ENCODE results near the gene SLC1A3.

SLC1A3 gene

GRCh38 chr5:36685631-36686288, 79.4 kb downstream of the SLC1A3 start:
- no peak for DNase-seq (ENCODE audit: low read depth in 2 of 2)

GRCh38 chr5:36686881-36687280, 80.5 kb downstream of the SLC1A3 start:
- DNase-seq (ENCODE audit: low read depth in 2 of 2): no peak

- no peak for DNase-seq (ENCODE audit: low read depth in 2 of 2)
Observed at GRCh38 chr5:36688722-36689121, 82.3 kb downstream of the SLC1A3 start.

- no peak for DNase-seq (ENCODE audit: low read depth in 2 of 2)
Observed at GRCh38 chr5:36689225-36689624, 82.8 kb downstream of the SLC1A3 start.

- peak; percentile 50 to 51 for DNase-seq (ENCODE audit: low read depth in 2 of 2)
Observed at GRCh38 chr5:36690041-36690961, 83.9 kb downstream of the SLC1A3 start.

GRCh38 chr5:36691226-36691625, 84.8 kb downstream of the SLC1A3 start:
- DNase-seq (ENCODE audit: low read depth in 2 of 2): no peak

GRCh38 chr5:36691696-36692371, 85.4 kb downstream of the SLC1A3 start:
- DNase-seq (ENCODE audit: low read depth in 2 of 2): no peak

- peak; percentile 28 to 34 for DNase-seq (ENCODE audit: low read depth in 2 of 2)
Observed at GRCh38 chr5:36692791-36693763, 86.7 kb downstream of the SLC1A3 start.

GRCh38 chr5:36694351-36694750, 87.9 kb downstream of the SLC1A3 start:
- DNase-seq (ENCODE audit: low read depth in 2 of 2): no peak

- DNase-seq (ENCODE audit: low read depth in 2 of 2): no peak
Observed at GRCh38 chr5:36696059-36696673, 89.8 kb downstream of the SLC1A3 start.

GRCh38 chr5:36698031-36698430, 91.6 kb downstream of the SLC1A3 start:
- no peak for DNase-seq (ENCODE audit: low read depth in 2 of 2)

- no peak for DNase-seq (ENCODE audit: low read depth in 2 of 2)
Observed at GRCh38 chr5:36701085-36701698, 94.8 kb downstream of the SLC1A3 start.

- DNase-seq (ENCODE audit: low read depth in 2 of 2): no peak
Observed at GRCh38 chr5:36703245-36703860, 96.9 kb downstream of the SLC1A3 start.

GRCh38 chr5:36704131-36704530, 97.7 kb downstream of the SLC1A3 start:
- DNase-seq (ENCODE audit: low read depth in 2 of 2): no peak

- no peak for DNase-seq (ENCODE audit: low read depth in 2 of 2)
Observed at GRCh38 chr5:36705055-36705454, 98.6 kb downstream of the SLC1A3 start.

- no peak for DNase-seq (ENCODE audit: low read depth in 2 of 2)
Observed at GRCh38 chr5:36706662-36707061, 100.3 kb downstream of the SLC1A3 start.

- DNase-seq (ENCODE audit: low read depth in 2 of 2): no peak
Observed at GRCh38 chr5:36708996-36709395, 102.6 kb downstream of the SLC1A3 start.

GRCh38 chr5:36710039-36710438, 103.6 kb downstream of the SLC1A3 start:
- DNase-seq (ENCODE audit: low read depth in 2 of 2): no peak

GRCh38 chr5:36712706-36713105, 106.3 kb downstream of the SLC1A3 start:
- DNase-seq (ENCODE audit: low read depth in 2 of 2): no peak

- DNase-seq (ENCODE audit: low read depth in 2 of 2): no peak
Observed at GRCh38 chr5:36713541-36713940, 107.1 kb downstream of the SLC1A3 start.
